ENCODE results near the gene TEKTIP1. TPM values are rescaled to one million over a fixed set of nuclear protein-coding genes. Genes with fewer than 3 reads are reported as not detected.
A peak's percentile ranks its signal among the peaks of the same experiment; 100 is the strongest.

The TEKTIP1 gene
- total RNA-seq, 4 donors from 2014 or later = 0.78 TPM; not detected in 3

DNA sequence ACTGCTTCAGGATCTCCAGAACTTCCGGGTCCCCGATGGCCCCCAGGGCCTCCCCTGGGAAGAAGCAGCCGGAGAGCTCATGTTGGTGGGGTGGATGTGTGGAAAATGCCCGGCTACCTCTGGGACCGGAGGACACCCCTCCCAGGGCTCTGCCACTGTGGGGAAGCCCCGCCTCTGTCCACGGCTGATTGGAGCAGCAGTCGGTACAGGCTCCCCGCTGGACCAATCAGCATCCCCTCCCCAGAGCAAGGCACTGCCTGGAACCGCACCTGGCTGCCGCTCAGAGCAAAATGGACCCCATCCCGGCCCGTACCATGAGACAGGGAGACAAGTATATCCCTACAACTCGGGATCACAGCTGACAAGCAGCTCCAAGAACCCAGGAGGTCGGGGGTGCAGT lies 44.9 kb upstream of the TEKTIP1 start:
- H3K4me3 ChIP-seq (ENCODE audit: low read depth, poor library complexity, severe bottlenecking) = no peak overlapping the region
- DNase-seq (ENCODE audit: low spot score in 2 of 2) = peak in 1 of 2 donors; percentile 84
- WGBS, 2 donors = 81 to 82% methylated on average over 14 to 15 of the region's 15 CpGs
- TF ChIP-seq CTCF (IDR thresholded peaks at IDR 0.05) (no peak), POLR2A (IDR thresholded peaks at IDR 0.05) (no peak)
- intact Hi-C loops (cut with DNase I; ENCODE audit: low total_unique reads) = no loop called here

DNA sequence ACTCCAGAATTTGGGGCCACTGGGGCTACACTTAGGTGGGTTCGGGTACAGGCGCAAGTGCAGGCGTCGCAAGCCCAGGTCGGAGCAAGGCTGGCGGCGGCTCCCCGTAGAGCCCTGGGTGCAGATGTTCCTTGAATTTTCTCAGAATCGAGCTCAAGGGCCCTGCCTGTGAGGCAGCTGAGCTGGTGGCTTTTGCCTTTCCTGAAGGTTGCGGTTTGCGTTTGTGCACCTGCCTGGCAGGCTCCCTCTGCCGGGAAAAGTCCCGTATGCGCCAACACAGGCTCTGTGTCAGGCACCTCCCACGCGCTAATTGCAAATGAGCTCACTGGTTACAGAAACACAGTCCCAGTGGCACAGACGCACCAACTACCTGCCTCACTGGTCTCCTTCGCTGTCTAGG lies 44.4 kb upstream of the TEKTIP1 start:
- intact Hi-C loops (cut with DNase I; ENCODE audit: low total_unique reads) = no loop called here
- TF ChIP-seq POLR2A (IDR thresholded peaks at IDR 0.05) = no peak
- no peak for TF ChIP-seq CTCF (IDR thresholded peaks at IDR 0.05)
- no peak overlapping the region for H3K4me3 ChIP-seq (ENCODE audit: low read depth, poor library complexity, severe bottlenecking)
- peak in 1 of 2 donors; percentile 82 for DNase-seq (ENCODE audit: low spot score in 2 of 2)
- 68 to 78% methylated on average over 18 of the region's 18 CpGs for WGBS, 2 donors

DNA sequence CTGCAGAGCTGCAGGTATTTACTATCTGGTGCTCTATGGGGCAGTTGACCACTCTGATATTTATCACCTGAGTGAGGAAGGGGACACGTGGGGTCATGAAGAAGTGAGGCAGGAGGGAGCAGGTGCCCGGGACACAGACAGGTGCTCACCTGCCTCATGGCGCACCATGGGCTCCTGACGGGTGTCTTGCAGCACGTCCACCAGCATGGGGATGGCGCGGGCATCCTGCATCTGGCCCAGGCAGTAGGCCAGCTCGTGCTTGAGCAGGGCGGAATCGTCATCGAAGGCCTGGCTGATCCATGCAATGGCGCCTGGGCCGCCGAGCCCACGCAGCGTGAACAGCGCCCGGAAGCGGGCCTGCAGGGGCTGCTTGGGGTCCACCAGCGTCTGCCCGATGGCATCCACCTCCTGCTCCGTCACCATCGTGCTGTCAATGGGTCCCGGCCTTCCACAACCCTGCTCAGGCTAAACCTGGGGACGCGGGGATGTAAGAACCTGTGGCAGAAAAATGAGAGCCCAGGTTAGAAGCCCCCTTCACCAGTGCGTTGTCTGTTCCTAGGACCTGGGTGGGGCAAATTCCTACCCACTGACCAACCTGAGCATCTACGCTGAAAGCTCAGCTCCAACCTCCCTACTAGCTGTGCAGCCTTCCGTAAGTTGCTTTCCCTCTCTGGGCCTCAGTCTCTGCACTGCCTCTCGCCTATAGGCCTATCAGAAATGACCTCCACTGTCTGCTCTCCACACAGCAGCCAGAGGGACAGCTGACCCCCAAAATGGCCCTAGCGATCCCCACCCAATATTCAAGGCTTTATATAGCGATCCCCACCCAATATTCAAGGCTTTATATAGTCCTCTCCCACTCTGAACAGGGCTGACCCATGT lies 42.3 kb upstream of the TEKTIP1 start:
- intact Hi-C loops (cut with DNase I; ENCODE audit: low total_unique reads) = no loop called here
- no peak for TF ChIP-seq POLR2A (IDR thresholded peaks at IDR 0.05)
- TF ChIP-seq CTCF (IDR thresholded peaks at IDR 0.05) = no peak
- no peak overlapping the region for H3K4me3 ChIP-seq (ENCODE audit: low read depth, poor library complexity, severe bottlenecking)
- DNase-seq (ENCODE audit: low spot score in 2 of 2) = no peak
- 95% methylated on average over 28 to 32 of the region's 32 CpGs for WGBS, 2 donors

DNA sequence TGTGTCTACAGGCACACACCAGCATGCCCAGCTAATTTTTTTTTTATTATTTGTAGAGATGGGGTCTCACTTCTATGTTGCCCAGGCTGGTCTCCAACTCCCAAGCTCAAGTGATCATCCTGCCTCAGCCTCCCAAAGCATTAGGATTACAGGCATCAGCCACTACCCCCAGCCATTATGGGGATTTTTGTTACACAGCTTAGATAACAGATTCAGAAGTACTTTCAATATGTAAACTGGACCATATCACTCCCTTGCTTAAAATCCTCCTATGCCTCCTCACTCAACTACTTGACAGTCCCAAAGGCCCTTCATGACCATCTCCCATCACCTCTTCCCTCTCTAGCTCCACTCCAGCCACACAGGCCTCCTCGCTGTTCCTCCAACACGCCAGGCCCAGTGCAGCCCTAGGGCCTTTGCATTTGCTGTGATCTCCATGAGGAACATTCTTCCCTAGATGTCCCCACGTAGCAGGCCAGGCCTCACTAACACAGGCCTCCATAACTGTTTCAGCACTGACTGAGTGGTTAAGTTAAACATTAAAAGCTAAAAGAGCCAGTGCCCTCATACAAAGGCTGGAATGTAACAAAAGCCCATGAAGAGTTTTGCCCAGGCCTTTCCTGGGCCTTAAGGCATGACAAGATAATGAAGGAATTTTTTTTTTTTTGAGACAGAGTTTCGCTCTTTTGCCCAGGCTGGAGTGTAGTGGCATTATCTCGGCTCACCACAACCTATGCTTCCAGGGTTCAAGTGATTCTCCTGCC lies 41.0 kb upstream of the TEKTIP1 start:
- intact Hi-C loops (cut with DNase I; ENCODE audit: low total_unique reads) = no loop called here
- TF ChIP-seq POLR2A (IDR thresholded peaks at IDR 0.05) (no peak), CTCF (IDR thresholded peaks at IDR 0.05) (no peak)
- DNase-seq (ENCODE audit: low spot score in 2 of 2) = no peak
- 94% methylated on average over 5 of the region's 5 CpGs for WGBS, 2 donors
- H3K4me3 ChIP-seq (ENCODE audit: low read depth, poor library complexity, severe bottlenecking) = no peak overlapping the region

DNA sequence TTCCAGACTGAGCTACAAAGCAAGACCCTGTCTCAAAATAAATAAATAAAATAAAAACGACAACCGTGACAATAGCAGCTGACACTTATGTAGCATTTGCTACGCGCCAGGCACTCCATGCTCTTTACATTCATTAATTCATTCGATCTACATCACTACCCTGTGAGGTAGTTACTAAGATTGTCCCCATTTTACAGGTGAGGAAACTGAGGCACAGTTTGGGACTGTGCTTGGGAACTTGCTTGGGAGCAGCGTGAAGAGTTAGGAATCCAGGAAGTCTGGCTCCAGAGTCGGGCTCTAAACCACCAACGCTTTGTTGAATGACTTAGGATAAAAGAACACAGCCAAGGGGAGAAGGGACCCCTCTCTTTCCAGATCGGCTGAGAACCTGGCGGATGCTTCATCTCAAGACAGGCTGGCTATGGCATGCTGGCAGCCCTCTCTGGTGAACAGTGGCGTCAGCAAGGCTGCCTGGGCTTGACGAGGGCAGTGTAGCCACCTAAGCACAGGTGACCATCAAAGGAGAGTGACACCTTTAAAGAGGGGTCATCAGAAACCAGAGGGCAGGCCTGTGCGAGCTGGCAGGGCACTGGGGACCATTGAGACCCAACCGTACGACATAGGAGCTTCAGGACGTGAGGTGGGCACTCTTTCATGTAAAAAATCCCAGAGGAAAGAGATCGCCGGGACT lies 39.1 kb upstream of the TEKTIP1 start:
- intact Hi-C loops (cut with DNase I; ENCODE audit: low total_unique reads) = no loop called here
- WGBS, 2 donors = 19 to 23% methylated on average over 18 of the region's 18 CpGs
- TF ChIP-seq POLR2A (IDR thresholded peaks at IDR 0.05) (no peak), CTCF (IDR thresholded peaks at IDR 0.05) (no peak)
- peak overlapping the region; percentile 78 for H3K4me3 ChIP-seq (ENCODE audit: low read depth, poor library complexity, severe bottlenecking)
- no peak for DNase-seq (ENCODE audit: low spot score in 2 of 2)
